ENCODE results near the gene B3GNT3.

The B3GNT3 gene, protein sequence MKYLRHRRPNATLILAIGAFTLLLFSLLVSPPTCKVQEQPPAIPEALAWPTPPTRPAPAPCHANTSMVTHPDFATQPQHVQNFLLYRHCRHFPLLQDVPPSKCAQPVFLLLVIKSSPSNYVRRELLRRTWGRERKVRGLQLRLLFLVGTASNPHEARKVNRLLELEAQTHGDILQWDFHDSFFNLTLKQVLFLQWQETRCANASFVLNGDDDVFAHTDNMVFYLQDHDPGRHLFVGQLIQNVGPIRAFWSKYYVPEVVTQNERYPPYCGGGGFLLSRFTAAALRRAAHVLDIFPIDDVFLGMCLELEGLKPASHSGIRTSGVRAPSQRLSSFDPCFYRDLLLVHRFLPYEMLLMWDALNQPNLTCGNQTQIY

DNA sequence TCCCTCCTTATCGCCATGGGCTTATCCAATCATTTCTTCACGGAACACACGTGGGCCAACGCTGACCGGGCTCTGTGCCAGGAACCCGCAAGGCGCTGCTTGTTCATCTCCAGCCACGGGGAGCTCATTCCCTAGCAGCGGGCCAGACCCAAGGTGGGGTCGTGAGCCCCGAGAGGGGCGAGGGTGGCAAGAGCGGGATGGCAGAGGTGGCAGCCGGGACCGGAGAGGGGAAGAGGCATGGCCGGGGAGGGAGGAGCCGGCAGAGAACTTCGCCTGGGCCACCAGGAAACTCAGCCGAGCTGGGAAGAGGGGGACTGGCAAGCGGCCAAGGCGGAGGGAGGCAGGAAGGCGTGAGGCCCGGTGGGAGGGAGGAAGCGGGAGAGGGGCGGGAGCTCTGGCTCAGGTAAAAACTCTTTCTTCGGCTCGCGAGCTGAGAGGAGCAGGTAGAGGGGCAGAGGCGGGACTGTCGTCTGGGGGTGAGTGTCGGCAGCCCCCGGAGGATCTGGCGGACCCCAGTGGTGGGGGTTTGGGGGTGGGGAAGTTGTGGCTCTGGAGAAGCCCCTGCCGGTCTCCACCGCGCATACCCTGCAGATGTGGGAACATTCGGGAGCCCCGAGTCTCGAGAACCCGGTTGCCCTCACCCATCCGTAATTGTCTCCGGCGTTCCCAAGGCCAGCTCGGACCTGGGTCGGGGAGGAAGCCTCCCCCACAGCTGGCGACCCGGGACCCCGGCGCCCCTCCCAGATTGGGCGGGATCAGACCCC lies at the start of gene B3GNT3:
Gene B3GNT3, plus strand, starts transcription at position 408 of the 764 bp plus-strand sequence. CDS start 12,670 bp downstream, outside the sequence.
- no peak for DNase-seq

DNA sequence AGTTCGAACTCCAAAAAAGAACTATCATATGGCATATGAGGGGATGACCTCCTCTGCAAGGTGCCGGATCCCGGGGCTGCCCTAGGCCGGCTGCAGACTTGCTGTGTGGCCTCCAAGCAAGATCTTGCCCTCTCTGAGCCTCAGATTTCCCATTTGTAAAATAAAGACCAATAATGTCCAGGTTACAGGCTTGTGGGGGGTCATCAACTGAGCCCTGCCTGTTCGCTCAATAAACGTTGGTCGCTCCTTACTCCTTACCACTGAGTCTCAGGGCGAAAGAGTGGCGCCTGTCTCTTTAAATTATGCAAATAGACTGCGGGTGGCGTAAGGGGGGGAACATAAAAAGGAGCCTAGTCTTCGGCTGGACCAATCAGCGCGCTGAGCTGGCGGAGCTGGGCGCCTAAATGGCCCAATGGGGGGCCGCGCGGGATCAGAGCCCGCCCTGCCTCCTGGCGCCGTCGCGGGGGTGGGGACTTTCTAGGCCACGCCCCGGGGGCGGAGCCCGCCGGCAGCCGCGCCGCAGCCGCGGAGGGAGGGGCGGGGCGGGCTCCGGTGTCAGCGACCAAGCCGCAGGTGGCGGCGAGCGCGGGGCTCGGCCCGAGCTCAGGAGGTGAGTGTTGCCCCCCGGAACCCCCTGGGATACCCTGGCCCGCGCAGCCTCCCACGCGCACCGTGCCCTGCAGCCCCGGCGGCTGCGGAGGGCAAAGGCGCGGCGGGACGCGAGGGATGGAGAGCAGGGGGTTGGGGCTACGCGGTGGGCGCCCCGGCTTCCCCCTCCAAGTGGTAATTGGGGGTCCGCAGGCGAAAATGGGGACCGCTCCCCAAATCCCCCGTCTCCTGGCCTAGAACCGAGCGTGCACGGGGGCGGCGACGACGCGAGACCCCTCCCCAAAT lies 47.5 kb upstream of the B3GNT3 start:
- peak; percentile 31 to 98 (median 91) for DNase-seq

DNA sequence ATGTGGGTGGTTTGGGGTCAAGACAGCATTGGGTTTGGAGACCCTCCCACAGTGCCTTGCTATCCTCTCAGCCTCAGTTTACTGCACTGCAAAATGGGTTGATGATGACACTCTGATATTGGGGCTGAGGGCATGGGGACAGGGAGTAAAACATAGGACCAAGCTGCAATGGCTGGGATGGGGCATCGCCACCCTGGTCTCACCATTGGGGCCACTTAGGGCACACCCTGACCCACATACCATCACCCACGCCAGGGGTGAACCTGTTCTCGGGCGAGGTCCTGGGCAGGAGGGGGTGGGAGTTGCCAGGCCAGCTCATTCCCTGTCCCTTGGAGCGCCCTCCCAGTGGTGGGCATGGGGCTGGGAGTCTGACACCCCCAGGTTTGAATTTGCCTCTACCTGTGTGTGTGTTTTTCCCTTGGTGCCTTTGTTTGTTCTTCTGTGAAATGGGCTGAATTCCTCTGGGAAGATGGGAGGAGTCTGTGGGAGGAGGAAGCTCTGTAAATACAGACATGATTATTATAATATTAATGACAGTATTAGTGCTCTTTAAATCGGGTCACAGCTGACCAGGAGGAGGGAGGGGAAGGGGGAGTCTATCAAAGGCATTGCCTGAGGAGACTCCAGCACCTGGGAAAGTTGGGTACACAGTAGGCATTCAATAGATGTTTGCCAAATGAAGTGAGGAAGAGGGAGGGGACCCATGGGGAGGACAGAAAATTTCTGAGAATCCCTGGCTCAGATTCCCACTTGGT lies 45.9 kb upstream of the B3GNT3 start:
- peak in 1 of 51 donors; percentile 28 for DNase-seq

DNA sequence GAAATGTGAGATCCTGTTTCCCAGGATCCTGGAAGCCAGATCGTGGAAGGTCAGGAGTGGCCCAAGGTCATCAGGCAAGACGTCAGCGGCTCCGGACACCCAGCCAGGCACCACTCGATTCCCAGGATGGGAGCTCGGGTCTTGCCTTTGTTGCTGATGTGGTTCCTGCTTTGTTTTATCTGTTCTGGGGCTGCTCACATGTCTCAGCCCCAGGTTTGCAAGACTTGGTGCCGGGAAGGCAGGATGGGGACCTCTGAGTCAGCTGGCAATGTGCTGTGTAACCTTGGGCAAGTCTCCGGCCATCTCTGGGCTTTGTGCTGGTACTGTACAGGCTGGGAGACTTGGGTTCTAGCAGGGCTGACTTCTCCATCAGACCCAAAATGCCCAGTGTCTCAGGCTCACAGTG lies 45.0 kb upstream of the B3GNT3 start:
- DNase-seq: peak in 10 of 51 donors; percentile 4 to 49 (median 16)

DNA sequence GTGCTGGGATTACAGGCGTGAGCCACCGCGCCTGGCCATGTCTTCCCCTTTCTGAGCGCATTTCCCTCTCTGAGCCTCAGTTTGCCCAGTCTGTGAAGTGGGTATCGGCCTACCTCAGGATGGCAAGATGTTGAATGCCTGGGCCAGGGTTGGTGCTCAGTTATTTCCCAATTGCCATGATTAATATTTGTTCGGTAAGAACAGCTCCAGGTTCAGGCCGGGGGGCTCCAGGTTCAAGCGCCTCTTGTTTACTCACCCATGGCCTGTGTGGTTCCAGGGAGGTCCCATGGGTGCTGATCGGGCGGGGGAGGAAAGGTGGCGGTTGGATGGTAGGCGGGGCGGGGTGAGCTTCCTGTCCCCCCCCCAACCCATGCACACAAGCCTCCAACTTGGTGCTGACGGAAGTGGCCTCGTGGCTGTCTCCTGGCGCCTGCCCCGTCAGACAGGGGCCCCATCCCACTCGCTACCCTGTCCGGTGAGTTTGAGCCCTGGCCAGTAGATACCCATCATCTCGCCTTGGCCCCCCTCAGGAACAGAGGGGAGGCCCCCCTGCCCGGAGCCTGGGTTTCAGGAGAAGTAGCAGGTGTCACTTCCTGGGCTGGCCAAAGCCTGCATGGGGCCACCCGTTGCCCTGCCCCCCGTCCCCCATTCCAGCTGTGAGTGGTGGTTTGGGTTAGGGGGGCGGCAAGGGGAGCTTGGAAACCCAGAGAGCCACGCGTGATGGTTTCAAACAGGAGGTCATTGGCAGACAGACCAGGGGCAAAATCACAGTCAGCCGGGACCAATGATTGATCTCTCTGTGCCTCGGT lies 43.6 kb upstream of the B3GNT3 start, which contains the start of gene FCHO1:
Gene FCHO1, plus strand, starts transcription at position 375 of the 809 bp plus-strand sequence. CDS start 3,688 bp downstream, outside the sequence.
- peak in 37 of 51 donors; percentile 1 to 60 (median 30) for DNase-seq

DNA sequence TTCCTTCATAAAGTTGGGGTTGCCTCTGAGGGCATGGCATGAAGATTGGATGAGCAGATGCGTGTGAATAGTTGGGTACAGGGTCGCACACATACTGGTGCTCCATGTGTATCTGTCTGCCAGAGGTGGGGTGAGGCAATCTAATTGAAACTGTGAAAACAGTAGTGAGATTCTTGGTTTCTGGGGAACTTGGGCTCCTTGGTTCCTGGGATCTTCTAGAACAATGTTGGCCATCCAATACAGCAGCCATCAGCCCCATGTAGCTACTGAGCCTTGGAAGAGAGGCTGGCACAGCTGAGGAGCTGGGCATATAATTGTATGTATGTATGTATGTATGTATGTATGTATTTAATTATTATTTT lies 43.0 kb upstream of the B3GNT3 start:
- DNase-seq: peak in 2 of 51 donors; percentile 17 to 39

DNA sequence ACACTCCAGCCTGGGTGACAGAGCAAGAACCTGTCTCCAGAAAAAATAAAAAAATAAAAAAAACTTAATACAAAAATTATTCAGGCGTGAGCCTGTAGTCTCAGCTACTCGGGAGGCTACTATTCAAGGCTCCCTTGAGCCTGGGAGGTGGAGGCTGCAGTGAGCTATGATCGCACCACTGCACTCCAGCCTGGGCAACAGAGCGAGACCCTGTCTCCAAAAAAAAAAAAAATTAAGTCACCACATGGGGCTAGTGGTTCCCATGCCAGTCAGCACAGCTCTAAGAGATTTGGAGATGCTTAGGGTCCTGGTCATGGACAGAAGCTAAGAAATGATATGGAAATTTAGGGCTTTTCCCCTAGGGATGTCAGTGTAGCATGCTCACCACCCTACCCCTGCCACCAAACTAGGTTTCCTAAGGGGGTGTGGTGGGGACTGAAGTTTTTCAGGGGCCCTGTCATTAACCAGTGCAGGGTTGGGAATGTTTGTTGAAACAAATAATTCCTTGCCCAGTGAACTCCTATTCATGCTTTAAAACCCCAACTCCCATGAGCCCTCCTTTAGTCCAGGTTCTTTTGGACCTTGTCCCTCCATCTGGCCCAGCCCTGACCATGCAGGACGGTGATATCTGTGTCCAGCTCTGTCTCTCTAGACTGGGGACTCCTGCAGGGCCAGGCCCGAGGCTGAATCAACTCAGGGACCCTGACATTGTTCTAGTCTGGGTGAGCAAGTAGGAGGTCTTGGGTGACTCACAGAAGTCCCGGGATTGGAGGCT lies 41.9 kb upstream of the B3GNT3 start:
- no peak for DNase-seq

DNA sequence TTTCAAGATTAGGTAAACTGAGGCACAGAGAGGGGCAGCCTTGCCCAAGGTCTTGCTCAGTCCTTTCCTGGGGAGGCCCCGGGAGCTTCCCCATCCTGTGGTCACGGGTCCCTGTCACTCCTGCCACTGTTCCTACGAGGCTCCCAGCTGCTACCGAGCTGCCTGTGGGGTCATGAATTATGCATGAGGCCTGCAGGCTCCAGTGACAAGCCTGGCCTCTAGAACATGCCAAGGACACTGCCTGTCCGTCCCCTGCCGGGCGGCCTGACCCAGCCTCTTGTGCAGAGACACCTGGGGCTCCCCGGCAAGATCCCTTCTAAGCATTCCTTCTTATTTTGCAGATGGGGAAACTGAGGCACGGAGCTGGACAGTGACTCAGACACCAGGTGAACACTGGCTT lies 41.0 kb upstream of the B3GNT3 start:
- DNase-seq: peak in 43 of 51 donors; percentile 4 to 90 (median 66)

DNA sequence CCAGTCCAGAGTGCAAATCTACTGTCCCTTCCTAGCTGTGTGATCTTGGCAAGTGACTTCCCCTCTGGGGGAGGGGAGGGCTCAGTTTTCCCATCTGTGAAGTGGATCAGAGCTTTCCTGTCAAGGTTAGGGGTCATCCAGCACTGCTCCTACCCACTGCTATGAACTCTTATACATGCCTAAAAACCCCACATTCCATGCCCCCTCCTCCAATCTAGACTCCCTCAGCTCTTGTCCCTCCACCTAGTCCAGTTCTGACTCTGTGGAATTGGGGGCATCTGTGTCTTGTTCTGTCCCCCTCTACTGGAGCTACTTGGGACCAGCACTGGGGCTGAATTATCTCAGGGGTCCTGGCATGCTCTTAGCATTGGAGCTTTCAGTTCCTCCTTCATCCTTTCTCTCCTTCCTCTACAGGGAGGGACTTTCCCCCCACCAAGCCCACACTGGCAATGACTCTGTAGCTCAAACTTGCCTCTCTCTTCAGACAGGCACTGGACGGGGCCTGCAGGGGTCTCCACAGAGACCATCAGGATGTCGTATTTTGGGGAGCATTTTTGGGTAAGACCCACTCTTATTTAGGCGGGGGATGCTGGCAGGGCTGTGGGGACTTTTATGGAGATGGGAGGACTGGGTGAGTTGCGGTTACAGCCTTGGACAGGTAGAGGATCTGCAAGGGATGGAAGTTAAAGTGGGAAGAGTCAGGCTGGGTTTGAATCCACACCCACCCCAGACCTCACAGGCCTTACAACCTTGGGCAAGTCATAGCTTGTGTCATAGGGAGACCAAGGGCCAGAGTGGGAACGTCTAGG lies 40.1 kb upstream of the B3GNT3 start:
- no peak for DNase-seq

DNA sequence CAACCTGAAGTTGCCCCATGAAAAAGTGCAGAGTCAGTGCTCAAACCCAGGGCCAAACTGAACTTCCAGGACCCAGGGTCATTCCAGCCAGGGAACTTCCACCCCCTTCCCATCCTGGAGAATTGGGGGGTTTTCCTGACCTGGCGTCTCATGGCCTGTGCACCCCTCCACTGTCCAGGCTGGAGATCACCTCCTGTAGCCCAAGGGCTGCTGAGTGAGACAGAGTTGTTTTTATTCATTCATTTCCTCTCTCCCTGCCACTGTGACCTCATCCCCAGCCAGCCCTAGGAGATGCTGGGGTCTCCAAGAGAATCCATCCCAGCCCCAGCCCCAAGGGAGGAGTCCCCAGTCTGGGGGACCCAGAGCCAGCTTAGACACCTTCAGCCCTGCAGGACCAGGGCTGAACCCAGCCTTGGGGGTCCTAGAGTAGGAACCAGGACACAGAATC lies 39.5 kb upstream of the B3GNT3 start:
- DNase-seq: peak in 1 of 51 donors; percentile 47

DNA sequence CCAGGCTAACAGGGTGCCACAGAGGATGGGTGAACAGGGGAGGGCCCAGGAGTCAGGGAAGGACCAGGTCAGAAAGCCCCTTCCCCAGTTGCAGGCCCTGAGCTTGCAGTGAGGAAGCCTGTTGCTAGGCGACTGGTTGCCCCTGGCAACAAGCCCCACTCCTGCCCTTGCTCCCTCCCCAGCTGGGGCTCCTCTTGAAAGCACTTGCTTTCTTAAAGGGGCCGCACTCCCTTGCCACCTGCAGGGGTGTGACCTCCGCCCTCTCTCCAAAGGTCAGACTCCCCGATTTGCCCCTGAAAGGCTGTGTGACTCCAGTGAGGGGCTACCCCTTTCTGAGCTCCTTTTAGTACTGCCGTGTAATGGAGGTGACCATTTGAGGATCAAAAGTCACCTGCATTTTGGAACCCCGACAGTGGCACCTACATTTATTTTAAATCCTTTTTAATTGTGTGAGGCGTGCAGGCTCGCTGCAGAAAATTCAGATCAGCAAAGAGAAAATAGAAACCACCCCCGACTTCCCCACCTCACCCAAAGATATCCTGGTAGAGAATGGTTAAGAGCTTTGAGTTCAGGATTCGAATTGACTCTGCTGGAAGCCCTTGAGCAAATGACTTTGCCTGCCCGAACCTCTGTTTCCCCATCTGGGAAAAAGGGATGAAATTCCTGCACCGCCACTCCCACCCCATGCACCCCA lies 38.8 kb upstream of the B3GNT3 start:
- peak; percentile 18 to 95 (median 75) for DNase-seq

DNA sequence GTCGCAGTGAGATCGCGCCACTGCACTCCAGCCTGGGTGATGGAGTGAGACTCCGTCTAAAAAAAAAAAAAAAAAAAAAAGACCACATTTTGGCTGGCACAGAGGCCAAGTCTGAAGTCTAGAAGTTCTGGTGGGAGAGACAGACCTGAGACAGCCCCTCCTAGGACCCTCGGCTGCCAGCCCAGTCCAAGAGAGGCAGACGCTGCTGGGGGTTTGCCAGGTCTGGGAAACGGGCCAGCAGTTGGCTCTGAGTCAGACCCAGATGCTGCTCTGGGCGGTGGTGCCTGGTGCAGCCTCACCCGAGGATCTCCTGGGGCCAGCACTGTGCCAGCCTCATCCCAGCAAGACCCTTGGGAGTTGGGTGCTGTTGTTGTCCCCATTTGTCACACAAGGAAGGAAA lies 37.8 kb upstream of the B3GNT3 start:
- DNase-seq: peak; percentile 50 to 98 (median 88)

DNA sequence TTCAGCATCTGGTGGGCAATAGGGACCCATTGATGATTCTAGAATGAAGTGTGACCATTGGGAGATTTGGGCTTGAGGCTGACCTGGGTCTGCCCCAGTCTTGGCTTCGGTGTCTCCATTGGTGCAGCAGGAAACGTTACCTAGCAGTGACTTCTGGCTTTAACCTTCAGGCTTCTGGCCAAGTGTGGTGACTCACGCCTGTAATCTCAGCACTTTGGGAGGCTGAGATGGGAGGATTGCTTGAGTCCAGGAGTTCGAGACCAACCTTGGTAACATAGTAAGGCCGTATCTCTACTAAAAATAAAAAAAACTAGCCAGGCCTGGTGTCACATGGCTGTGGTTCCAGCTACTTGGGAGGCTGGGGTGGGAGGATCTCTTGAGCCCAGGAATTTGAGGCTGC lies 36.4 kb upstream of the B3GNT3 start:
- no peak for DNase-seq

DNA sequence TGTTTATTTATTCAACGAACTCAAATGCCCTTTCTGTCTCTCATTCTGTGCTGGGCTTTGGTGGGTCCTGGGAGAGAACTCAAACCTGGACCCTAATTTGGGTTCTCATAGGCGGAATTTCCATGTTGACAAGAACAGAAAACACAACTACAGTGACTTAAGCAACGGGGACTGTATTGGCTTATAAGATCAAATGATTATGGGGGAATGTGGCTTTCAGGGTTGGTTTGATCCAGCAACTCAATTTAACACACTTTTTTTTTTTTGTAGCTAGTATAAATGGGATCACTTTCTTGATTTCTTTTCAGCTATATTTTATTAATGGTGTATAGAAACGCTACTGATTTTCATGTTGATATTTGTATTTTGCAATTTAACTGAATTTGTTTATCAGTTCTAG lies 33.8 kb upstream of the B3GNT3 start:
- DNase-seq: no peak

DNA sequence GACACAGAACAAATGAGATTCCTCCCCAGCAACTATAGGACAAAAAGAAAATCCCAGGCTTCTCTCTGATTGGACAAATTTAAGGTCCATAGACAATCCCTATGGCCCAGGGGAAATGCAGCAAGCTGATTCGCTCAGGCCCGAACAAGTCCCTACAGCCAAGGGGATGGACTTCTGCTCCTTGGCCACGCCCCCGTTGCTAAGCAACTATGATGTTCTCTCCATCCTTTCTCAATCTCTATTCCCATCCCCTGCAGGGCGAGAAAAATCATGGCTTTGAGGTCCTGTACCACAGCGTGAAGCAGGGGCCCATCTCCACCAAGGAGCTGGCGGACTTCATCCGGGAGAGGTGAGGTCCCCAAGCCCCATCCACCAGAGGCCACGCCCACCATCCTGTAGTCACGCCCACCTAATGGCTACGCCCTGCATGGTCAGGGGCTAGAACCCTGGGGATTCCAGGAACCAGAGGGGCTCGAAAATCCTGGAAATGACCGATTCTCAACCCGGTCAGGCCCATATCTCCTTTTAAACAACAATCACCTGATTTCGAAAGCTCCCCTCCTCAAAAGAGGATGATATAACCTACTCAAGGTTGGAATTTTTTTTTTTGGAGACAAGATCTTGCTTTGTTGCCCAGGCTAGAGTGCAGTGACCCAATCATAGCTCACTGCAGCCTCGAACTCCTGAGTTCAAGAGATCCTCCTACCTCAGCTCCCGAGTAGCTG lies 32.3 kb upstream of the B3GNT3 start:
- peak in 31 of 51 donors; percentile 3 to 78 (median 44) for DNase-seq

DNA sequence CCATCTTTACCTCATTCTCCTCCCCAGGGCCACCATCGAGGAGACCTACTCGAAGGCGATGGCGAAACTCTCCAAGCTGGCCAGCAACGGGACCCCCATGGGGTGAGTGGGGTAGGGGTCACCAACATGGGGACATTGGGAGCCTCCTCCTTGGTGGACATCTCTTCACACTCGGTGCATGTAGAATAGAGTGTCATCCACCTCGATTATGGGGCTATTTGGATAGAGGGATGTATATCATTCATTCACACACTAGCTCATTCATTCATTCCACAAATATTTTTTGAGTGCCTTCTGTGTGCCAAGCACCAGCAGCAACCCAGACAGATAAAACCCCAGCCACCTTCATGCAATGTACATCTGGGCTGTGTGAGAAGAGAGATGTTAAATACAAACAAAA lies 30.6 kb upstream of the B3GNT3 start:
- DNase-seq: no peak
